HUES64 (cell line): Measurements from ENCODE around the gene SLC12A3.

Experiments
- H3K27ac ChIP-seq: 2 replicates; pipeline ENCODE4 v1.7.0; 2013; ENCODE audit warnings: low read depth, low read length, inconsistent platforms
- H3K27me3 ChIP-seq: 2 replicates; pipeline ENCODE4 v1.6.1; 2013; ENCODE audit warnings: mild to moderate bottlenecking, low read length; ENCODE audit not compliant: insufficient read depth
- H3K36me3 ChIP-seq: 2 replicates; pipeline ENCODE4 v1.6.1; 2013; ENCODE audit warnings: mild to moderate bottlenecking, low read length; ENCODE audit not compliant: insufficient read depth
- H3K4me1 ChIP-seq: 2 replicates; pipeline ENCODE4 v1.6.1; 2013; ENCODE audit warnings: mild to moderate bottlenecking, low read length, moderate library complexity; ENCODE audit not compliant: insufficient read depth
- H3K4me3 ChIP-seq: 2 replicates; pipeline ENCODE4 v1.5.1; 2013; ENCODE audit warnings: mild to moderate bottlenecking, low read length, moderate library complexity
- H3K9ac ChIP-seq: 2 replicates; pipeline ENCODE4 v1.6.1; 2013; ENCODE audit warnings: mild to moderate bottlenecking, low read depth, low read length
- H3K9me3 ChIP-seq: 2 replicates; pipeline ENCODE4 v1.6.1; 2013; ENCODE audit warnings: low read depth, low read length; ENCODE audit not compliant: insufficient read depth
- WGBS: fragments of 150-250, 120-280 bp; methylation state at CpG from one replicate; pipeline ENCODE4 v1.1.7; 2013; ENCODE audit warnings: missing lambda C conversion rate; 5-methylcytosine and 5-hydroxymethylcytosine counted together

Gene SLC12A3

DNA sequence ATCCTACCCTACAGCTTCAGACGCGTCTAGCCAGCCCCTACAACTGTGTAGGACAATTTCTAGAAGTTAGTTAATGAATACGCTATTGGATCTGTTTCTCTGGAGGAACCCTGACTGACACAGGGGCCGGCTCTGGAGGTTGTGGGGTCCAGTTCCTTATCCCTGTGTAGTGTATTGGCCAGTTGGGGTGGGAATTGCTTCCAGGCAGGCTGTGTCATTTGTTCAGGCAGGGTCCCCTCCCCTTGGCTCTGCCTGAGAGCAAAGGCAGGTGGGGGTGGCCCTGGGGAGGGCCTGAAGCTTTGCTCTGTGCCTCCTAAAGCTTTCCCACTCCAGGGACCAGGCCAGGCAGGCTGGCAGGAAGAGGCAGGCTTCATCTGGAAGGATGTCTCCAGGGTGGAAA is 85.0 kb downstream of the SLC12A3 start:
- H3K27me3 ChIP-seq = no peaks in the 10 kb centered on the region
- no peak overlapping the region for H3K9ac ChIP-seq
- WGBS = 88% methylated on average over 4 of the region's 4 CpGs
- H3K4me1 ChIP-seq = no peaks in the 10 kb centered on the region
- H3K9me3 ChIP-seq = no peaks in the 10 kb centered on the region
- no peak overlapping the region for H3K4me3 ChIP-seq
- peaks cover 5% of the 10 kb centered on the region for H3K36me3 ChIP-seq
- H3K27ac ChIP-seq = no peak overlapping the region

DNA sequence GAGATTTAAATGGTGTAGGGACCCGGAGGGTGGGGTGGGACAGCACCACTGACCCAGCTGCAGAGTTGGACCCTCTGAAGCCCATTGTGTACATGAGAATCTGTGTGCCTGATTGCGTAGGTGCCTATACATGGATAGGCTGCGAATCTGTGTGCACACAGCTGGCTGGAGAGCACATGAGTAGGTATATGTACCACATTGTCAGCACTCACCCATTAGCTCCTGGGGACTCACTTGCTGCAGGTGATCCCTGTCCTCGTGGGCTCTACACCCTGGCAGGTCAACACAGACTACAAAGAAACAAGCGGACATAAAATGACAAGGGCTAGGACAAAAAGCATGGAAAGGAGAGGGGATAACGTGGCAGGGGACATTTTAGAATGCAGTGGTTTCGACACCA is 85.4 kb downstream of the SLC12A3 start:
- WGBS = 96% methylated on average over 7 of the region's 7 CpGs
- Histone ChIP-seq H3K4me1 (no peaks in the 10 kb centered on the region), H3K27ac (no peak overlapping the region), H3K9ac (no peak overlapping the region), H3K27me3 (no peaks in the 10 kb centered on the region), H3K4me3 (no peak overlapping the region), H3K9me3 (peaks cover 2% of the 10 kb centered on the region), H3K36me3 (peaks cover 1% of the 10 kb centered on the region)

DNA sequence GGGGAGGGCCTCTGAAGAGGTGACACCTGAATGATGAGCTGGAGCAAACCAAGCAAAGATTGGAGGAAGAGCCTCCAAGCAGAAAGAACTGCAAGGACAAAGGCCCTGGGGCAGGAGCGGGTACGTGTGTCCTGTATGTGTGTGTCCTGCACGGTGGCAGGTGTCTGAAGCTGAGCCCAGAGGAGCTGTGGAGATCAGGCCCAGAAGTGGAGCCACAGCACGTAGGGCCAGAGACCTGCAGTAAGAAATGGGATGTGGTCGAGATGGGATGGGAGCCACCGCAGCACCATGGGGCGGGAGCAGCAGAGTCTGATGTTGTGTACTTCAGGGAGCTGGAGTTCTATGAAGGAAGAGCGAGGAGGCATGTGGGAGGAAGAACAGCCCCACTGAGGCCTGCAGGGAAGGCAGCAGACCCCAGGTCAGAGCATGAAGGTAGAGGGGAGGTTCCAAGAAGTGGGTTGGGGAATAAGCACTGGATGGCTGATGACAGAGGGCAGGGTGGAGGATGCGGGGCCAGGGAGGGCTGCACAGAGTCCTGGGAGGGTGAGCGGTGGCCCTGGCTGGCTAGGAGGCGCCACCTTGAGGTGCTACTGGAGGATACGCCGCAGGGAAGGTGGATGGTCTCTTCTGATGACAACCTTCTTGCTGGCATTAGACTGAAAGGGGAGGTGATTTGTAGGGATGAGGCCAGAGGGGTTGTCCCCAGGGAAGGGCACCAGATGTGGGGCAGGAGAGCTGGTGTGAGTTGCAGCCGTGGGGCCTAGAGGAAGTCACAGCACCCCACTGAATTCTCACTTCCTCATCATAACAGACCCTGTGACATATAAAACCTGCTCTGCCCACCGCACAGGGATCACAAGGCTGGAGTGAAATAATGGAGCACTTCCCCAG is 86.1 kb downstream of the SLC12A3 start:
- no peak overlapping the region for H3K9ac ChIP-seq
- H3K4me3 ChIP-seq = no peak overlapping the region
- H3K36me3 ChIP-seq = no peaks in the 10 kb centered on the region
- peaks cover 2% of the 10 kb centered on the region for H3K9me3 ChIP-seq
- H3K27ac ChIP-seq = no peak overlapping the region
- no peaks in the 10 kb centered on the region for H3K4me1 ChIP-seq
- WGBS = 76% methylated on average over 15 of the region's 15 CpGs
- no peaks in the 10 kb centered on the region for H3K27me3 ChIP-seq

DNA sequence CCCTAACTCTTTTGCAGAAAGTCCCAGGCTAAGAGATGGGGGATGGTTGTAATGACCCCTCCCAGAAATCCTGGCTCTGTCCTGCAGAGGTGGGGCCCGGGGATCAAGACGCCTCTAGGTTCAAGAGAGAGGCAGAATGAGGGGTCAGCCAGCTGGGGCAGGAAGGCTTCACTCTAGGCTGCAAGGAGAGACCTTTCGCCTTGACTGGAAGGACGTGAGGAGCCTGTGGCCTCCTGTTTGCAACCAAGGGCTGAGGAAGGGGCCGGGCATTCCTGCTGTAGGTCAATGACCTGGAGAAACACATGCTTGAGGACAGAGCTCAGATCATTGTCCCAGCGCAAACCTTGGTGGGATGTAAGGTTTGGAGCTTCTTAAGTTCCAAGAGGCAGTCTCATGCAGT is 88.0 kb downstream of the SLC12A3 start:
- Histone ChIP-seq H3K36me3 (no peaks in the 10 kb centered on the region), H3K9me3 (peaks cover 2% of the 10 kb centered on the region), H3K27ac (no peak overlapping the region), H3K9ac (no peak overlapping the region), H3K4me1 (no peaks in the 10 kb centered on the region), H3K27me3 (no peaks in the 10 kb centered on the region), H3K4me3 (no peak overlapping the region)
- WGBS = 83% methylated on average over 6 of the region's 6 CpGs

DNA sequence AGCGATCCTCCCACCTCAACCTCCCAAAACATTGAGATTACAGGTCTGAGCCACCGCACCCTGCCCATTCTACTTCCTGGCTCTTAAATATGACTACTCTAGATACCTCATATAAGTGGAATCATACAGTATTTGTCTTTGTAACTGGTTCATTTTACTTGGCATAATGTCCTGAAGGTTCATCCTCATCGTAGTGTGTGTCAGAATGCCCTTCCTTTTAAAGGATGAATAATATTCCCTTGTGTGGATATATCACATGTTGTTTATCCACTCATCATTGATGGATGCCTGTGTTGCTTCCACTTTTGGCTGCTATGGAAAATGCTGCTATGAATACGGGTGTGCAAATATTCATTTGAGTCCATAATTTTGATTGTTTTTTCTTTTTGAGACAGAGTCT is 91.1 kb downstream of the SLC12A3 start:
- Histone ChIP-seq H3K4me1 (no peaks in the 10 kb centered on the region), H3K36me3 (no peaks in the 10 kb centered on the region), H3K9ac (no peak overlapping the region), H3K27me3 (no peaks in the 10 kb centered on the region), H3K4me3 (no peak overlapping the region), H3K27ac (no peak overlapping the region), H3K9me3 (peaks cover 2% of the 10 kb centered on the region)
- 92% methylated on average over 4 of the region's 4 CpGs for WGBS

DNA sequence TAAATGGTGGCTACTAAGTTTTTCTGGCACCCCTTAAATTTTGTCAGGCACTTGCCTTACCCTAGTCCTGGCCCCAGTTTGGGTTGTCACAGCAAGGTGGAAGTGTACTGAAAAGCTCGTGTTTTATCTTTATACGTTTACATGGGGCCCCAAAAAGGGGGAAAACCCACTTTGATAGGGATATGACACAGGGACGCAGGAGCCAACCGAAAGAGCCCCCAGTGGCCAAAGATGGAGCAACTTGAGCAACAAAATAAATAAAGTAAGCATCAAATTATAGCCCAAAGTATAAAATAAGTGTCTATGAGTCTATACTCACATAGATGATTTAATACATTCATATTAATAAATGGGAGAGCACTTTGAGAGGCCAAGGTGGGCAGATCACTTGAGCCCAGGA is 91.7 kb downstream of the SLC12A3 start:
- peaks cover 2% of the 10 kb centered on the region for H3K9me3 ChIP-seq
- H3K4me1 ChIP-seq = no peaks in the 10 kb centered on the region
- 87% methylated on average over 4 of the region's 4 CpGs for WGBS
- H3K4me3 ChIP-seq = no peak overlapping the region
- H3K27ac ChIP-seq = no peak overlapping the region
- no peaks in the 10 kb centered on the region for H3K36me3 ChIP-seq
- H3K27me3 ChIP-seq = no peaks in the 10 kb centered on the region
- H3K9ac ChIP-seq = no peak overlapping the region

DNA sequence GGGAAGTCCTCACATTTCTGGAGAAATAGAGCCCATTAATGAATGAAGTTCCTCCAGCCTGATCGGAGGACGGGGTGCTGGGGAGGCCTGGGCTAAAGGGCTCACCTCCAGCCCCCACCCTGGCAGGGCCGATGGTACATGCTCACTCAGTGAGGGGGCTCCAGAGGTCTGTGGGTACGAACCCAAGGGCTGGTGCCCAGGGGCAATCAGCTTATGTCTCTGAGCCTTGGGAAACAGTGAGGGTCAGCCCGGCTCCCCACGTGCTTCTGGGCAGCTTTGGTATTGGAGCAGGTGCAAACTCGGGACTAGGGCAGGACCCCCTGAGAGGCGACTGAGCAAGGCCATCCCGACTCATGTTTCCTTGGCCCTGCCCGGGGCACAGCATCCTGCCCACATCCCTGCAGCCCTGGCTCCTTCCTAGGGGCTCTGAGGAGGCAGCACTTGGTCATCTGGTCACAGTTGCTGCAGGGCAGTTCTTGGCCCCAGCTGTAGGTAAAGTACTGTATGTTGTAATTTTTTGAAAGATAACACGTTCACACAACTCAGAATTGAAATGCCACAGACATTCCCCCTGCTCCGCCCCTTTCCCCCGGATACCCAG is 95.8 kb downstream of the SLC12A3 start:
- no peaks in the 10 kb centered on the region for H3K4me1 ChIP-seq
- 84% methylated on average over 13 of the region's 13 CpGs for WGBS
- H3K27ac ChIP-seq = no peak overlapping the region
- H3K36me3 ChIP-seq = no peaks in the 10 kb centered on the region
- no peaks in the 10 kb centered on the region for H3K9me3 ChIP-seq
- H3K27me3 ChIP-seq = no peaks in the 10 kb centered on the region
- no peak overlapping the region for H3K4me3 ChIP-seq
- no peak overlapping the region for H3K9ac ChIP-seq

DNA sequence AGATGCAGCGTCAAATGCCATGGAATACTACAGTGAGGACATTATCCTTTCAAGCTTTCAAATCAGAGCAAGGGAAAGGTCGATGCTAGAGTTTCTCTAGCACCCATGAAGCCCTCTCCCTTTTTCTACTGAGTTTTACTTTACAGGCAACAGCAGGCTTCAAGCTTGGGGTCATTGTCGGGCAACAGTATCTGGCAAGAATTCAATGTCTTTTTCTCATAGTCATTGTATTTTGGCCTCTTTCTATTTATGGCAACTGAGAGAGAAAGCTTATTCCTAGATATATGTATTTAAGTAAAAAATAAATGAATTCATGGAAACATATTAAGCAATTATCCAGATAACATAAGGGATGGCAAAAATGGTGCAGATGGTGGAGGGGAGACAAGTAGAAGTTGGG is 96.4 kb downstream of the SLC12A3 start:
- H3K27ac ChIP-seq = no peak overlapping the region
- H3K27me3 ChIP-seq = no peaks in the 10 kb centered on the region
- no peaks in the 10 kb centered on the region for H3K9me3 ChIP-seq
- H3K4me1 ChIP-seq = no peaks in the 10 kb centered on the region
- no peak overlapping the region for H3K9ac ChIP-seq
- H3K36me3 ChIP-seq = no peaks in the 10 kb centered on the region
- no peak overlapping the region for H3K4me3 ChIP-seq
- WGBS = 89% methylated on average over 3 of the region's 3 CpGs

DNA sequence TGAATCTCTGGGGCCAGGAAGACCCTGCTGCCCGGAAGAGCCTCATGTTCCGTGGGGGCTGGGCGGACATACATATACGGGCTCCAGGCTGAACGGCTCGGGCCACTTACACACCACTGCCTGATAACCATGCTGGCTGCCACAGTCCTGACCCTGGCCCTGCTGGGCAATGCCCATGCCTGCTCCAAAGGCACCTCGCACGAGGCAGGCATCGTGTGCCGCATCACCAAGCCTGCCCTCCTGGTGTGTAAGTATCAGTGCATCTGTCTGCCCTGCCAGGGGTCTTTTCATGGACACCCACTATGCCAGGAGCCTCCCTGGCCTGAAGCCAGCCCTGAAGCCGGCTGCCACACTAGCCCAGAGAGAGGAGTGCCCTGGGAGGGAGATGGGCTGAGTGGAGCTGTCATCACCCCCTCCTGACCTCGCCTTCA is 96.9 kb downstream of the SLC12A3 start, which contains the start of gene CETP:
Gene CETP (plus strand): TSS at position 100 of the 431 bp plus-strand sequence. CDS start 30 bp downstream, at position 130.
- Histone ChIP-seq H3K4me3 (no peak within 1 kb of the TSS), H3K9ac (no peak within 1 kb of the TSS), H3K4me1 (no peaks in the 10 kb centered on the region), H3K27ac (no peak within 1 kb of the TSS), H3K36me3 (no peaks in the 10 kb centered on the region), H3K9me3 (no peaks in the 10 kb centered on the region), H3K27me3 (no peaks in the 10 kb centered on the region)
- 94% methylated on average over 12 of the region's 12 CpGs for WGBS

DNA sequence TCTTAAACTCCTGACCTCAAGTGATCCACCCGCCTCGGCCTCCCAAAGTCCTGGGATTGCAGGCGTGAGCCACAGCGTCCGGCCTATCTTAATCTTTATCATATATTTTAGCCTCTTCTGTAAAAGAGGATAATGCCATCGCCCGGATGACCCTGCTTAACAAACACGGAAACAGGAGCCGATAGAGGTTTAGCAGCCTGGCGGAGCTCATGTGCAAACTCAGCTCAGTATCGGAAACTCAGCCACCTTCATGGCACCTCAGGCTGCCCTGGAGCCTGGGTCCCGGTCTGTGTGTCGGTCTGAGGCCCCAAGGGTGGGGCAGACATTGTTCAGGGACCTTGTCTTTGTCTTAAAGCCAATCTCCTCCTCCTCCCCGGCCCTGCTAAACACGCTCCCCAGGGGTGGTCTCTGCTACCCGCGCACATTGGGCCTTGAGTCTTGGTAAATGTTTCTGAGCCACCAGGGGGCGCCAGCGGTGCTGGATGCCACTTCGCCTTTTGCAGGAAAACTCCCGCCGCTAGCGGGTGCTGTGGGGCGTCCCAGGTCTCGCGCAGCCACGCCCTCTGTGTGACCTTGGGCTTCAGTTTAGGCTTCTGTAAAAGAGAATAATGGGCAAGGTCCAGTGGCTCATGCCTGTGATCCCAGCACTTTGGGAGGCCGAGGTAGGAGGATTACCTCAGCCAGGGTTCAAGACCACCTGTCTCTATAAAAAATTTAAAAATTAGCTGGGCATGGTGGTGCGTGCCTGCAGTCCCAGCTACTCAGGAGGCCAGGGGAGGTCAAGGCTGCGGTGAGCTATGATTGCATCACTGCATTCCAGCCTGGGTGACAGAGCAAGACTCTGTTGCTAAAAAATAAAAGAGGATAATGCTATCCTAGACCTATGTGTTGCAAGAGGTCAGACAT is 99.5 kb downstream of the SLC12A3 start:
- H3K9ac ChIP-seq = peak overlapping the region; percentile 46; the same call in 1 of the 2 replicates

More for the DNA sequence above, 99.5 kb downstream of the SLC12A3 start:
- Histone ChIP-seq H3K36me3 (no peaks in the 10 kb centered on the region), H3K27me3 (no peaks in the 10 kb centered on the region), H3K4me1 (no peaks in the 10 kb centered on the region), H3K9me3 (no peaks in the 10 kb centered on the region), H3K4me3 (no peak overlapping the region), H3K27ac (no peak overlapping the region)
- WGBS = 47% methylated on average over 30 of the region's 30 CpGs
